Kidney capillary endothelial cell (primary cell): ENCODE measurements around the gene PCP4L1.
"Not testable (repeated sequence)": the region's sequence is repeated elsewhere in the genome, so short reads cannot be mapped to it uniquely, and the experiment has no call there.

Experiments used
- DNase-seq: peaks from one replicate; pipeline ENCODE4 v3.0.0-alpha.2; 2018; ENCODE audit warnings: low spot score

PCP4L1 gene

DNA sequence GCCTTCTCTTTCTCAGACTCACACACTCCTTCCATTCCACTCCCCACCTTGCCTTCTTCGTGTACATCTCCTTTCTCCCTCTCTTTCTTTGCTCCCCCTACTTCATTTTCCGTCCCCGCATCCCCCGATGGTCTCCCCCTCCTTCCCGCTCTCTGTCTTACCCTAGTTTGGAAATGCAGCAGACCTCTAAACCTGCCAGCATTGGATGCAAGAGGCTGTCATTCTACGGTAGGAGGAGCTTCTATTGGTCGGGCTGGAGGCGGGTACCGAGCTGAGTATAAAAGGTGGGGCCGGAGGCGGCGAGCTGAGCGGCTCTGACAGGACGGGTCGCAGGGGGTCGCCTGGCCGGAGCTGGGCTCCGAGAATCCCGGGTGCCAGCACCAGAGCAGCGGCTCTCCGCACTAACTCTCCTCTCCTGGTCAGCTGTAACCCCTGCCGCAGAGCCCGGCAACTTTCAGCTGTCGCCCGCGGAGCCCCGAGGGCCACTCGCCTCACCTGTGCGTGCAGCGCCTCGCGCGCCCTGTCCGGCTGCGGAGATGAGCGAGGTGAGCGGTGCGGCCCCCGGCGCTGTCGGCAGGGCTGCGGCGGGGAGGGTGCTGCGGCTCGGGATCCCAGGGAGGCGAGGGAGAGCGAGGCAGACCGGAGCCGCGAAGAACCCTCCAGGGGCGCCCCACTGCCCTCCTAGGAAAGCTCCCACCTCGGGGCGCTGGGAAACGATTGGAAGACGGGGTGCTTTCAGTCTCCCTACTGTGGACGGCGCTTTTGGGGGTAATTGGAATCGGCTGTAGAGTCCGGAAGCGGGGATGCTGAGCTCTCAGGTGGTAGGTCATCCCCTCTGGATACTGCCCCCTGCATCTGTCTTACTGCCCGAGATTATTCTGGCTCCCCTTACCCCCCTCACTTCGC lies at the start of gene PCP4L1:
Gene PCP4L1 (plus strand): TSS at position 307 of the 906 bp plus-strand sequence. CDS start 230 bp downstream, at position 537.
- DNase-seq, result no peak

DNA sequence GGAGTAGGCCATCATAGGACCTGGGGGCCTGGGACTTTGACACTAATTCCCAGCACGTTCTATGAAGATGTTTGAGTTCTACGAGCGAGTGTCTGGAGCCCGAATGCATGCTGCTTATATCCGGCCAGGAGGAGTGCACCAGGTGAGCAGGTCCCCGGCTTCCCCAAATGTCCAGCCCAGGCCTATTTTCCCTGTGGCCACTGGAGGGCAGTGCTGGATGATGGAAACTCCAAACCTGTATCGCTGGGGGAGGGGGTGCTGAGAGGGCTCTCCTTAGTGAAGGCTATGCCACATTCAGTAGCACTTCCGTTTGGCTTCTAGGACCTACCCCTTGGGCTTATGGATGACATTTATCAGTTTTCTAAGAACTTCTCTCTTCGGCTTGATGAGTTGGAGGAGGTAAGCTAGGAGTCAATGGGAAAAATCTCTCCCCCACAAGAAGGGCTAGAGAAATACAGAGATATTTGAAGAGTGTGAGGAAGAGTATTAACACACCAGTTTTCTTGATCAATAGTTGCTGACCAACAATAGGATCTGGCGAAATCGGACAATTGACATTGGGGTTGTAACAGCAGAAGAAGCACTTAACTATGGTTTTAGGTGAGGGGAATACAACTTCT lies 48.6 kb upstream of the PCP4L1 start:
- peak; percentile 66 for DNase-seq

DNA sequence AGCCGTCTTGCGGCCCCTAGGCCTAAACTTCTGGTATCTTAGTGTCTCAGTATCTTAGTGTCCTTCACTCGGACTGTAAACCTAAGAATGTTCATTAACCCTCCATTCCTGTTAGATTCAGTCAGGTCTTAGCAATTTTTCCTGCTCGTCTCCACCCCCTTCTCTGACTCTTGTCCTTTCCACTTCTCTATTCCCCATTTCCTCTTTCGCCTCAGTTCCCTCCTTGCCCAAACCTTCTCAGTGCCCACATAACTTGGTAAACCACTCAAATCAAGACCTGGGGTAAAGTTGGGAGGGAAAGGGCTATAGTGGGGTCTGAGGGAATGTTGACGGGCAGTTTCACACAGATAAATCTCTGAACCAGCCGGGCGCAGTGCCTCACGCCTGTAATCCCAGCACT lies 44.2 kb upstream of the PCP4L1 start:
- DNase-seq, result no peak

DNA sequence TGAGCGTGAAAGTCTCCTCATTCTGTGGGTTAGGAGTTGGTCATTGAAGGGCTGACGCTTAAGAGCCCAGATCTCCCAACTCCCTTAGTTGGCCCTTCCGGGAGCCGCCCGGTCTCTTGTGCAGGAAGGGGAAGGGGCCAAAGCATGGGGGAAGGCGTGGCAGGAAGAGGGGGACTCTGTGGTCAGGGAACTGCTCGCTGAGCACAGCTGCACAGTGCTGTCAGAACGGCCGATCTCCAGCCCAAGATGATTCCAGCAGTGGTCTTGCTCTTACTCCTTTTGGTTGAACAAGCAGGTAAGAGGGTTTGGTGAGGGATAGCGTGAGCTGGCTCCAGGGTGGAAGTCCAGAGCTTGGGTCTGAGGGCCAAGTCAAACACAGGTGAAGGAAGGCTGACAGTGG lies 43.5 kb upstream of the PCP4L1 start, which contains the start of gene FCER1G:
Gene FCER1G (plus strand): TSS at position 220 of the 400 bp plus-strand sequence. CDS start 27 bp downstream, at position 247.
- no peak for DNase-seq

DNA sequence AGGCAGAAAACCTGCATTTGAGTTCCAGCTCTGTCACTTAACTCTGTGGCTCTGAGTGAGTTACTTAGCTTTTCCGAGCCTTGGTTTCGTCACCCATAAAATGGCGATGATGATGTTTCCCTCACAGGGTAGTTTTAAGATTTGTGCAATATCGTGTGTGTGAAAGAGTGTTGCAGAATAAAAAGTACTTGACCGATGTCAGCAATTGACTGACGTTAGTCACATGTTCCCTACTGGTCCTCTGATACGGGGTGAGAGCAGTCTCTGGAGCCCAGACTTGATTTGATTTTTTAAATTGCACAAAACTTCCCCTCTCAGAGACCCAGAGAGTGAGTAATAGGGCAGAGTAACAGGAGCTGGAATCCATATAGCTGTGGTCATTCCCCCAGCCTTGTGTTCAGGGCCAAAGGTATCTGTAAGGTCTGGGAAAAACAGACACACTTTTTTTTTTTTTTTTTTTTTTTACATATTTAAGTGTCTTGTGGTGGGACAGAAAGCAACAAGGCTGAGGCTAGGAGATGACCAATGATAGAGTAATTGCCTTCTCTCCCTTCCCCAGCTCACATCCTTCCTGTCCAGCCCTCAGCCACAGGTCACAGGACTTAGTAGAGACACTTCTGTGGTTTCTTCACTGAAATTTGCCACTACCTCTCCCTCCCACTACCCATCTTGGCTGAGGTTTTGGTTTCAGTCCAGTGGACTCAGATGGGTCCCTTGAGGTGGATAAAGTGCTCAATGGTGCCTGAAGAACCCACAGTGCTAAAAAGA lies 41.4 kb upstream of the PCP4L1 start:
- peak; percentile 70 for DNase-seq

DNA sequence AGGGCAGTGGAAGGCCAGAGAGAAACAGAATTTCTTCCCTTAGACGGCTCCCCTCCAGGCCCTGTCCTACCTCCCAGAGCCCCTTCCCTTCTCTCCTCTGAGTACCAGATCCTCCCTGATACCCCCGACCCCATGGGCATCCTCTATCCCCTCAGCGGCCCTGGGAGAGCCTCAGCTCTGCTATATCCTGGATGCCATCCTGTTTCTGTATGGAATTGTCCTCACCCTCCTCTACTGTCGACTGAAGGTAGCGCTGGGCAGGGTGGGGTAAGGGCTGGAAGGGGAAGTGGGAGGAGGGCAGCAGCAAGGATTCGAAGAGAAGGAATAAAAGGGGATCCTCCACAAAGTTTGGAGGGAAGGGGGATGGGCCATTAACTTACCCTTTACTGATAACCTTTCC lies 40.7 kb upstream of the PCP4L1 start:
- no peak for DNase-seq

DNA sequence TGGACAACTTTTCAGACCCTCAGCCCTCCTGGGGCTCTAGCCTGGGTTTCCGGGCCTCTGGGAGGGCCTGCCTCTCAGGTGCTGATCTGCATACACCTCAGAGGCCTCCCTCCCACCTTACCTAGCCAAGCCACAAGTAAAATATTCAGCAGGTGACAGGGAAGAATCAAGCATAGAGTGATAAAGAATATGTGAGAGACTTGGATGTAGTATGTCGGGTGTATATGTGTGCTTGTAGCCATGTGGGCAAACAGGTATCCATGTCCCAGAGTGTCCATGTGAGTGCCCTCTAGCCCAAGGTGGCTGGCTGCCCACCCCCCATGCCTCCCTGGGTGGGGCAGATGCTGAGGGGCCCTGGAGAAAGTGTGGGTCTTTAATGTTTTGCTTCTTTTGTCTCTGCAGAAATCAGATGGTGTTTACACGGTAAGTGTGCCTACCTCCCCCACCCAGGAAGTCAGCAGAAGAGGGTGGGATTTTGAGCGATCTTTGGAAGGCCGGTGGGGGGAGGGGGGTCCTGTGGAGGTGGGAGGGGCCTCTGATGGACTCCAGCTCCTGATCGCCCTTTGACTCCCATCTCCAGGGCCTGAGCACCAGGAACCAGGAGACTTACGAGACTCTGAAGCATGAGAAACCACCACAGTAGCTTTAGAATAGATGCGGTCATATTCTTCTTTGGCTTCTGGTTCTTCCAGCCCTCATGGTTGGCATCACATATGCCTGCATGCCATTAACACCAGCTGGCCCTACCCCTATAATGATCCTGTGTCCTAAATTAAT lies 40.1 kb upstream of the PCP4L1 start:
- DNase-seq, result no peak

DNA sequence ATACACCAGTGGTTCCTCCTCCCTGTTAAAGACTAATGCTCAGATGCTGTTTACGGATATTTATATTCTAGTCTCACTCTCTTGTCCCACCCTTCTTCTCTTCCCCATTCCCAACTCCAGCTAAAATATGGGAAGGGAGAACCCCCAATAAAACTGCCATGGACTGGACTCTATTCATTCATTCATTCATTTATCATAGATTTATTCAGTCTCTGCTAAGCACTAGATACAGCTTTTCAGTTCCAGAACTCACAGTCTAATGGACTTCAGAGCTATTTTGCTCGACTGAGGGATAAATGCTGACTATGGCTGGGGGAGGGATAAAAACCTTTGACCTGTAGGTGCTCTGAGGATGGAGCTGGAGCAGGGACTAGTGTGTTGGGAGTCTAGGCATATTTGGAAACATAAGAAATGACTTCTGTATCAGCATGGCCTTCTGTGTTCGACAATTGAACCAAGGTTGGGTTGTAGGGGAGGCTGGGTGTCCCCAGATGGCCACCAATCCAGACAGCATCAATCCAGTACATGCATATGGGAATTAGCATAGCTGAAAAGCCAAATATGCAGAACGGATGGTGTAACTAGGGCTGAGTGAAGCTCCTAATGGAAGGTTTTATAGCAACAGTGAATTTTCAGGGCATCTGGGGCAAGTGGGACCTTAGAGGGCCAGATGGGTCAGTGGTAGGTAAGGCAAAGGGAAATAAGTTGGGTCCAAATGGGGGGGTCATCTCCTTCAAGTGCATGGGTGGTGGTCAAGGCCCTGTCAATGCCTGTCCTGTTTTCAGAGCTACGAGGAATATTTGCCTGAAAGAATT lies 39.3 kb upstream of the PCP4L1 start:
- DNase-seq, result no peak

DNA sequence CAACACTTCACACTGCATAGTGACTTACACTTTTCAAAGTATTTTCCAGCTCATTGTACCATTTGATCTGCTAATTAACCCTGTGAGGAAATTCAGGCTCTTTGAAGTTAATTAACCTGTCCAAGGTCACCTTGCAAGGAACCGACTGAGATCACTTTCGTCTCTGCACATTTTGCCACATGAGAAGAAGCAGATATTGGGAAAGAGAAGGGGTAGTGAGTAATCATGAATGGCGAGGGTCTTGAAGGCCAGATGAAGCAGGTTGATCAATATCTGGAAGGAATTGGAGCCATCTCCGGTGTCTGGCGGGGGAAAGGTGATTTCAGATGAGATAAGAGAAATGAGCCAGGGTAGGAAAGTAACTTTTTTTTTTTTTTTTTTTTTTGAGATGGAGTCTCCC lies 38.5 kb upstream of the PCP4L1 start:
- DNase-seq, result no peak

DNA sequence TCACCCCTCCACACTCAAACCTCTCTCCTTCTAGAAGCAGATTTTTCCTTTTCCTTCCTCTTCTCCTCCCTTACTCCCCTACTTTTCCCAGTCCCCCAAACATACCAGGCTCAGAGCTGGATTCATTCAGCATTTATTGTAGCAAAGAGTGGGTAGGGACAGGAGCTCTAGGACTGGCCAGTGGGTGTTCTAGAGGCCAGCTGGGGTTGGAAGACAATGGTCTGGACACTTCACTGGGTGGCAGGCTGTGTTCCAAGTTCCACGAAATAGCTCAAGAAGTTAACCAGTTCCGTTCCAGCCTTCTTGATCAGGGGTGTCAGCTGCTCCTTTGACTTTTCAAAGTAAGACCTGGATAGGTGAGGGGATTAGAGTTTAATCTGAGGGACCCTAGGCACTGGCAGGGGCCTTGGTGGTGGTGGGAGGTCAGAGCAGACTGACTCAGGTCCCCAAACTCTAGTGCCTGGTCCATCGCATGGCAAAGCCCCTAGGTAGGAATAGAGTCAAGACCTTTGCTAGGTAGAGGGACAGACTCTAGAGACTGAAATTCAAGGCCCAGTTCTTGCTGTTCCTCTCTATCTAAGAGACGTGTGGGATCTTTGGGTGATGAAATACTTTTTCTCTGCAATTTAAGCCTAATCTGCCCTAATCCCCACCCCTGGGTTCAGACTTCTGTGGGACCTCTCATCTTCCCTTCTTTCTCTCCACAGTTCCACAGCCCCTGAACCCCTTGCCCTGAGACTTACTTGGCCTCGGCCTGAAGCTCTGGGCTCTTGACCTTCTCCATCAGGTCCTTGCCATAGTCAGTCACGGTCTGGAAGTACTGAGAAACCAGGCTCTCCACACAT lies 36.1 kb upstream of the PCP4L1 start:
- no peak for DNase-seq

DNA sequence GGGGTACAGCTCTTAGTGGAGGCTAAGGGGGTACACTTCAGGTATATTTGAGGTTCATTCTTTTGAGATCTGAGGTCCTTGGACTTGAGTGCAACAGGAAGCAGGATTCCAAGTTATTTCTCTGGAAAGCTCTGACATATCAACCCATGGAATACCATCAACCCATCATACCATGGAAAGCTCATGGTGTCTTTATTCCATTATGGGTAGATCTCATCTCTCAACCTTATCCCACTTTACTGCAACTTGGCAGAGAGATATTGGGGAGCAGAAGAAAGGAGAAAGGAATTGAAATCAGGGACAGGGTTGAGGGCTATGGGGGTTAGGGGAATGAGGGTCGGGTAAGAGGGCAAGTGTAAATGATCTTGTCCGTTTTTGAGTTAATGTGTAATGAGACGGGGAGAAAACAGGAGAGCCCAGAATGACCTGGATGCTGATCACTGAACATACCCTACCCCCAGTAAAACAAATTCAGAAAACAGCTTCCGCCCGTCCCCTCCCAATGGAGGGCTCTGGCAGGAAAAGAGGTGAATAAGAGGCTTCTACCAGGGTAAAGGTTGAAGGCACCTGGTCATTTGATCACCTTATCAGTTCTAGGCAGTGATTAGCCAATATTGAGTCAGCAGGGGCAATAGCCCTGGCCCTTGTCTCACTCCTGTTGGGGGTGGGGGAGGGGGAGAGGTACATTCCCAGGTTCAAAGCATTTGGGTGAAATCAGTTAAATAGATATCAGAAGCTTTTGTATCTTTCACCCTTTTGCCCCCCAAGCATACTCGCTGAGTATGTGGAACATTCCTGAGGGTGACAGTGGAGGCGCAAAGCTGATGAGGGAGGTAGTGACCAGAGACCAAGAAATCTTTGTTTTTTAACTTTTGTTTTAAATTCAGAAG lies 34.5 kb upstream of the PCP4L1 start:
- DNase-seq, result no peak

DNA sequence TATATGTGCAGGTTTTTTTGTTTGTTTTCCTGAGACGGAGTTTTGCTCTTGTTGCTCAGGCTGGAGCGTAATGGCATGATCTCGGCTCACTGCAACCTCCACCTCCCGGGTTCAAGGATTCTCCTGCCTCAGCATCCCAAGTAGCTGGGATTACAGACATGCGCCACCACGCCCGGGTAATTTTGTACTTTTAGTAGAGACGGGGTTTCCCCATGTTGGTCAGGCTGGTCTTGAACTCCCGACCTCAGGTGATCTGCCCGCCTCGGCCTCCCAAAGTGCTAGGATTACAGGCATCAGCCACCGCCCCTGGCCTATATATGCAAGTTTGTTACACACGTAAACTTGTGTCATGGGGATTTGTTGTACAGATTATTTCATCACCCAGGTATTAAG lies 33.9 kb upstream of the PCP4L1 start:
- DNase-seq, result not testable (repeated sequence)

DNA sequence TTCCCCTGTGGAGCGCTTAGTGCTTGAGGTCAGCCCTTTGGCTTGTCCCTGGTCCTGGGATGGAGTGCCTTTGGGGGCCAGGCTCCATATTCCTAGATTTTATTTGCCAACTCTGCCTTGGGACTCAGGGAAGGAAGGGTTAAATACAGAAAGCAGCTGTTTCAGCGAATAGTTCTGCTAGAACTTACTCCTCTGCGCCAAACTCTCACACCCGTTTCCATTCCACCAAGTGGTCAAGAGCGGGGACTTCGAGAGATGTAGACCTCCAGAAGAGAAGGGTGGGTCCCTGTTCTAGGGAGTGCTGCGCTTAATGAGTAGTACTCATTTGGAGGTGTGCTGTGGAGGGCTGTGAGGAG lies 33.4 kb upstream of the PCP4L1 start:
- DNase-seq, result no peak

DNA sequence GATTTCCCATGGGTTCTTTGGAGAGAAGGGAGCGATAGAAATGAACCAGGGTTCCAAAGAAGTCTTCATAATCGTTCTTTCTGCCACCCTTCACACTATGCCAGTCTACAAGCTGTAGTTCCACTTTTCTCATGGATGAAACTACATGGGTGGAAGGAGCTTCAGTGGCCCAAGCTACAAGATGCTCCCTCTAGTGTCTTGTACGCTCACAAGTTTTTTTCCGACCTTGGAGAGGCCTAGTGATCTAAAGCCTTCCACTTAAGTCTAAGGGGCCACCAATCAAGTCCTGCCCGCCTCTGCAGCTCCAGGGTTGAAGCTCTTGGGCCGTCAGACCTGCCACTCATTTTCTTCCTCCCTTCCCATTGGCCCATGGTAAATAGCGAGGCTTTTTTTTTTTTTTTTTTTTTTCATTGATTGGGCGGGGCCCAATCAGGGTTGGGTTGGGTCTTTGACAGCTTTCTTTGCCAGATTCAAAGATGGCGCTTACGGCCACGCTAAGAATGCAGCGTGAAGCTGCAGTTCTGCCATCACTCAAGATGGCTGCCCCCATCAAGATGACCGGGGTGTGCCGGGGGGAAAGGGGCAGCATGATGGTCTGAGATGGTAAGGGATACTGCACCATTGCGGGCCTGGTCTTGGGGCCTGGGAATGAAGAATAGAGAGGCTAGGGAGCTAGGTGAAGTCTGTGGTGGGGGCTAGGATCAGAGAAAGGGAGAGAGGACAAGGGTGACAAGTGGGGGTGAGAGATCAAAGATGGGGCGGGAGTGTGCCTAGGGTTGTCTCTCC lies 32.8 kb upstream of the PCP4L1 start, which contains the start of gene TOMM40L:
Gene TOMM40L (plus strand): TSS at position 527 of the 786 bp plus-strand sequence. CDS start 430 bp downstream, outside the sequence.
- DNase-seq, result peak; percentile 99

DNA sequence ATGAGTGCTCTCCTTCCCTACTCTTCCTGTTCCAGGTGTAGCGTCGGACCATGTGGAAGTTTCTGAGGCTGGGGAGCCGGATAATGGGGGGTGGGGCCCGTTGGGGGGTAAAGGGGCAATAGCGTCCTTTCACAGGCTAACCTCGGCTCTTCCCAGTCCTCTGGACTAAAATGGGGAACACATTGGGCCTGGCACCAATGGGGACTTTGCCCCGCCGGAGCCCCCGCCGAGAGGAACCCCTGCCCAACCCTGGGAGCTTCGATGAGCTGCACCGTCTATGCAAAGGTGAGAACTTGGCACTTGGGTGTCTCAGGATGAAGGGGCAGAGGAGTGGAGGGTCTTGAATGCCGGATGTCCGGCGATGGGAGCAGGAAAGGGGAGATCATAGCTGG lies 32.2 kb upstream of the PCP4L1 start:
- no peak for DNase-seq

DNA sequence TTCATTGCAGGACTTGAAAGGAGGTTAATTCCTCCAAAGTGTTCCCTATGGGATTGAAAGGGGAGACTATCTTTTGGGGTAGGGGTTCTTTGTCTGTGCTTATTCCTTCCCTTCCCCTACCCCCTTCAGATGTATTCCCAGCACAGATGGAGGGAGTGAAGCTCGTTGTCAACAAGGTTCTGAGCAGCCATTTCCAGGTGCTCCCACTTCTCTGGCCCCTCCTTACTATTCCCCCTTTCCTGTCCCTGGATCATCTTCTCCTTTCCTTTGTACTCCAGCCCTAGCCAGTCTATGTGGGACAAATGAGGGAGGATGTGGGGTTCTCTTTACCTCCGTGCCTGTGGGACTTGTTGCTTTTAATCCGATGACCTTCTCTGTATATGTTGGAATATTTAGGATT lies 31.8 kb upstream of the PCP4L1 start:
- no peak for DNase-seq

DNA sequence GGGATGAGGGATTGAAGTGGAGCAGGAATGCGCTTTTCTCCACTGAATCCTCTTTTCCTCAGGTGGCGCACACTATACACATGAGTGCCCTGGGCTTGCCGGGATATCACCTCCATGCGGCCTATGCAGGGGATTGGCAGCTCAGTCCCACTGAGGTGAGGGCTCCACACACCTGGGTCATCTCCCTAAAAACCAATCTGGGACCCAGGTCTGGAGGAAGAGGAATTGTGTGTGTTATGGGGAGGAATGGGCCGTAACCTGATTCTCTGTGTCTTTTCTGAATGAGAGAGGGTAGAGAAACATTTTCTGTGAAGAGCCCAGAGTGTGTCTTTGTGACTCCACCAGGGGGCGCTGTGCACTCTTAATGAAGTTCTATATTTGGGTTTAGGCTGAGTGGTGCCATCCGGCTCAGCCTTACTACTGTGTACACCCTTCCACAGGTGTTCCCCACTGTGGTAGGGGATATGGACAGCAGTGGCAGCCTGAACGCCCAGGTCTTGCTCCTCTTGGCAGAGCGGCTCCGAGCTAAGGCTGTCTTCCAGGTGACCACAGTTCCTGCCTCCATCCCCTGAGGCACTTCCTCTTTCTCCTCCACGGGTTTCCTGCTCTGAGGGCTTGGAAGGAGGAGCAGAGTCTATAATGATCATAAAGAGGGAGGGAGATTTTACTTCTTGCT lies 31.2 kb upstream of the PCP4L1 start:
- peak; percentile 86 for DNase-seq

DNA sequence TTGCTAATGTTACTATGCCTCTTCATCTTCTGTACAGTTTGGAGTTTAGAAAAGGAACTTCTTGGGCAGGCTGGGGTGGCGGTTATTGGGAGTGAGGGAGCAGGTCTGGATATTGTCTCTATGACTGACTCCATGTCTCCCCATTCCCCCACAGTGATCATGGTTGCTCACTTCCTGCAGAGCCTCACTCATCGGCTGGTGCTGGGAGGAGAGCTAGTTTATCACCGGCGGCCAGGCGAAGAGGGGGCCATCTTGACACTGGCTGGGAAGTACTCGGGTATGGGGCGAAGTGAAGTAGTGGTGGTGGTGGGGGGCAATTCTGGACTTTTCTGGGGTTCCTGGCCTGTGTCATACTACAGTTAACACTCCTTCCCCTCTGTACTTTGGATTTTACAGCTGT lies 30.5 kb upstream of the PCP4L1 start:
- no peak for DNase-seq
